GM06990 (cell line): Measurements from ENCODE around the gene CPNE5.
A peak's percentile ranks its signal among the peaks of the same experiment; 100 is the strongest.

Experiments
- DNase-seq: peaks from one replicate; pipeline ENCODE4 v3.0.0-alpha.2; 2011; ENCODE audit not compliant: insufficient read length; ENCODE audit errors: extremely low read depth
- H3K27me3 ChIP-seq: replicated peaks from 2 replicates; pipeline ENCODE4 v1.6.0; 2011; ENCODE audit warnings: low read length; ENCODE audit not compliant: control insufficient read depth, insufficient read depth
- H3K36me3 ChIP-seq: 2 replicates; pipeline ENCODE4 v1.5.1; 2011; ENCODE audit warnings: low read length; ENCODE audit not compliant: control insufficient read depth, insufficient read depth
- H3K4me3 ChIP-seq: replicated peaks from 2 replicates; pipeline ENCODE4 v1.5.1; 2011; ENCODE audit warnings: low read depth, mild to moderate bottlenecking, control low read depth, low read length
- TF ChIP-seq, protein P1 (sequence below): IDR thresholded peaks from 2 replicates; pipeline ENCODE4 v1.5.1; 2011; ENCODE audit warnings: low read length, control low read depth, mild to moderate bottlenecking, inconsistent platforms; ENCODE audit not compliant: insufficient read depth, poor library complexity, severe bottlenecking

CPNE5 gene

GRCh38 chr6:36875250-36875633 is 36.0 kb upstream of the CPNE5 start:
- Histone ChIP-seq H3K4me3 (peak overlapping the region; percentile 97), H3K27me3 (no peaks in the 10 kb centered on the region), H3K36me3 (peaks cover 4% of the 10 kb centered on the region)
- DNase-seq: no peak
- TF ChIP-seq, protein P1, sequence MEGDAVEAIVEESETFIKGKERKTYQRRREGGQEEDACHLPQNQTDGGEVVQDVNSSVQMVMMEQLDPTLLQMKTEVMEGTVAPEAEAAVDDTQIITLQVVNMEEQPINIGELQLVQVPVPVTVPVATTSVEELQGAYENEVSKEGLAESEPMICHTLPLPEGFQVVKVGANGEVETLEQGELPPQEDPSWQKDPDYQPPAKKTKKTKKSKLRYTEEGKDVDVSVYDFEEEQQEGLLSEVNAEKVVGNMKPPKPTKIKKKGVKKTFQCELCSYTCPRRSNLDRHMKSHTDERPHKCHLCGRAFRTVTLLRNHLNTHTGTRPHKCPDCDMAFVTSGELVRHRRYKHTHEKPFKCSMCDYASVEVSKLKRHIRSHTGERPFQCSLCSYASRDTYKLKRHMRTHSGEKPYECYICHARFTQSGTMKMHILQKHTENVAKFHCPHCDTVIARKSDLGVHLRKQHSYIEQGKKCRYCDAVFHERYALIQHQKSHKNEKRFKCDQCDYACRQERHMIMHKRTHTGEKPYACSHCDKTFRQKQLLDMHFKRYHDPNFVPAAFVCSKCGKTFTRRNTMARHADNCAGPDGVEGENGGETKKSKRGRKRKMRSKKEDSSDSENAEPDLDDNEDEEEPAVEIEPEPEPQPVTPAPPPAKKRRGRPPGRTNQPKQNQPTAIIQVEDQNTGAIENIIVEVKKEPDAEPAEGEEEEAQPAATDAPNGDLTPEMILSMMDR: no peak

- Histone ChIP-seq H3K4me3 (peak within 1 kb of the TSS; percentile 97), H3K27me3 (no peaks in the 10 kb centered on the region), H3K36me3 (peaks cover 5% of the 10 kb centered on the region)
- DNase-seq: peak; percentile 92
- TF ChIP-seq, protein P1: no peak
These were observed 35.4 kb upstream of the CPNE5 start, which contains the start of gene PPIL1 for GRCh38 chr6:36874443-36875249. TSS of gene PPIL1 (minus strand) at chr6:36874803. CDS start at chr6:36874772, 31 bp downstream.

- peak overlapping the region; percentile 97 for H3K4me3 ChIP-seq
- DNase-seq: no peak
- TF ChIP-seq, protein P1: peak; percentile 32
These were observed 34.6 kb upstream of the CPNE5 start for GRCh38 chr6:36873612-36874442.

GRCh38 chr6:36873115-36873514 is 33.9 kb upstream of the CPNE5 start:
- TF ChIP-seq, protein P1: no peak
- Histone ChIP-seq H3K27me3 (no peaks in the 10 kb centered on the region), H3K36me3 (peaks cover 5% of the 10 kb centered on the region), H3K4me3 (no peak overlapping the region; the same call in 1 of the 2 replicates)
- DNase-seq: no peak

More at GRCh38 chr6:36873612-36874442, 34.6 kb upstream of the CPNE5 start:
- Histone ChIP-seq H3K36me3 (peaks cover 5% of the 10 kb centered on the region), H3K27me3 (no peaks in the 10 kb centered on the region)

- Histone ChIP-seq H3K36me3 (peaks cover 7% of the 10 kb centered on the region), H3K27me3 (no peaks in the 10 kb centered on the region), H3K4me3 (no peak overlapping the region)
- TF ChIP-seq, protein P1: no peak
- DNase-seq: no peak
These were observed 32.4 kb upstream of the CPNE5 start for GRCh38 chr6:36871686-36872085.
